Measurements from ENCODE around the gene LYPD5. TPM values are rescaled to one million over a fixed set of nuclear protein-coding genes. Genes with fewer than 3 reads are reported as not detected.

Gene LYPD5
- total RNA-seq, 1 experiment from 2014 or later: 2.9 TPM

- H3K79me2 ChIP-seq (ENCODE audit: low read depth): no peaks in the 10 kb centered on the region
- peaks cover 14% of the 10 kb centered on the region for H3F3A ChIP-seq (ENCODE audit: insufficient read depth, low read depth)
- H3K4me2 ChIP-seq: peak overlapping the region; percentile 98; the same call in 1 of the 2 replicates
- BruUV-seq (replicated peaks): no TSS peak
- no peaks in the 10 kb centered on the region for H3K27me3 ChIP-seq (ENCODE audit: insufficient read depth, low read depth)
- H3K4me3 ChIP-seq: no peak overlapping the region
- H2AFZ ChIP-seq: no peak overlapping the region
- H3K9me2 ChIP-seq (ENCODE audit: insufficient read depth): no peaks in the 10 kb centered on the region
- no peaks in the 10 kb centered on the region for H3K9me3 ChIP-seq (ENCODE audit: insufficient read depth, low read depth)
- no peak for DNase-seq
- ChIA-PET POLR2A (ENCODE audit: unreplicated experiment) (no interaction called here), CTCF (interaction anchor here (0.5 kb wide), 2 partner anchors 59 to 930 kb away, joined by 3 read pairs; no protein-coding TSS in a partner anchor)
- intact Hi-C loops (cut with micrococcal nuclease; ENCODE audit: unreplicated experiment): loop anchor here (5.0 kb wide), 1 partner anchor 265 kb away; the partner anchor contains the start of gene ZNF575
- H3K36me3 ChIP-seq (ENCODE audit: low read depth): no peaks in the 10 kb centered on the region
- H3K27ac ChIP-seq: no peak overlapping the region
- TF ChIP-seq CTCF (conservative IDR thresholded peaks at IDR 0.05) (no peak), EZH2 (IDR thresholded peaks at IDR 0.05; ENCODE audit: low read depth) (no peak)
- H3K4me1 ChIP-seq (replicated peaks; ENCODE audit: insufficient read depth): peaks cover 16% of the 10 kb centered on the region
- no peaks in the 10 kb centered on the region; the same call in 1 of the 2 replicates for H4K20me1 ChIP-seq (ENCODE audit: insufficient read depth)
Measured at GRCh38 chr19:43797556-43797955, 4.7 kb downstream of the LYPD5 start.

- Histone ChIP-seq H3F3A (ENCODE audit: insufficient read depth, low read depth) (peaks cover 14% of the 10 kb centered on the region), H3K4me3 (no peak overlapping the region), H3K27me3 (ENCODE audit: insufficient read depth, low read depth) (no peaks in the 10 kb centered on the region), H2AFZ (no peak overlapping the region), H3K4me2 (no peak overlapping the region), H3K9me2 (ENCODE audit: insufficient read depth) (no peaks in the 10 kb centered on the region), H3K4me1 (replicated peaks; ENCODE audit: insufficient read depth) (peaks cover 16% of the 10 kb centered on the region), H3K36me3 (ENCODE audit: low read depth) (no peaks in the 10 kb centered on the region), H3K9me3 (ENCODE audit: insufficient read depth, low read depth) (no peaks in the 10 kb centered on the region), H3K79me2 (ENCODE audit: low read depth) (no peaks in the 10 kb centered on the region), H3K27ac (no peak overlapping the region), H4K20me1 (ENCODE audit: insufficient read depth) (no peaks in the 10 kb centered on the region; the same call in 1 of the 2 replicates)
- DNase-seq: no peak
- no TSS peak for BruUV-seq (replicated peaks)
- POLR2A ChIA-PET (ENCODE audit: unreplicated experiment): no interaction called here
- no peak for TF ChIP-seq CTCF (conservative IDR thresholded peaks at IDR 0.05)
- no peak for TF ChIP-seq EZH2 (IDR thresholded peaks at IDR 0.05; ENCODE audit: low read depth)
- intact Hi-C loops (cut with micrococcal nuclease; ENCODE audit: unreplicated experiment): loop anchor here (5.0 kb wide), 1 partner anchor 265 kb away; the partner anchor contains the start of gene ZNF575
- CTCF ChIA-PET: interaction anchor here (0.5 kb wide), 1 partner anchor 58 kb away, joined by 3 read pairs; no protein-coding TSS in a partner anchor
Measured at GRCh38 chr19:43797118-43797517, 5.1 kb downstream of the LYPD5 start.

- no peak overlapping the region for H2AFZ ChIP-seq
- no peaks in the 10 kb centered on the region for H3K36me3 ChIP-seq (ENCODE audit: low read depth)
- H3K79me2 ChIP-seq (ENCODE audit: low read depth): no peaks in the 10 kb centered on the region
- H3F3A ChIP-seq (ENCODE audit: insufficient read depth, low read depth): peaks cover 13% of the 10 kb centered on the region
- no peaks in the 10 kb centered on the region for H3K27me3 ChIP-seq (ENCODE audit: insufficient read depth, low read depth)
- H3K9me3 ChIP-seq (ENCODE audit: insufficient read depth, low read depth): no peaks in the 10 kb centered on the region
- H3K27ac ChIP-seq: no peak overlapping the region
- no peaks in the 10 kb centered on the region; the same call in 1 of the 2 replicates for H4K20me1 ChIP-seq (ENCODE audit: insufficient read depth)
- peaks cover 7% of the 10 kb centered on the region; the same call in 1 of the 2 replicates for H3K4me1 ChIP-seq (replicated peaks; ENCODE audit: insufficient read depth)
- no peak for DNase-seq
- ChIA-PET CTCF (no interaction called here), POLR2A (ENCODE audit: unreplicated experiment) (no interaction called here)
- intact Hi-C loops (cut with micrococcal nuclease; ENCODE audit: unreplicated experiment): no loop called here
- BruUV-seq (replicated peaks): no TSS peak
- TF ChIP-seq CTCF (conservative IDR thresholded peaks at IDR 0.05): no peak
- TF ChIP-seq EZH2 (IDR thresholded peaks at IDR 0.05; ENCODE audit: low read depth): no peak
- H3K9me2 ChIP-seq (ENCODE audit: insufficient read depth): no peaks in the 10 kb centered on the region
- H3K4me2 ChIP-seq: no peak overlapping the region
- H3K4me3 ChIP-seq: no peak overlapping the region
Measured at GRCh38 chr19:43790587-43790986, 11.7 kb downstream of the LYPD5 start.
